A673 (cell line): ENCODE results near the gene IFFO2. TPM values are rescaled to one million over a fixed set of nuclear protein-coding genes. Genes with fewer than 3 reads are reported as not detected.

Experiments used
- BruUV-seq: library from RNA; stranded (reverse); fragments of 400-500 nt; replicated peaks from 2 replicates; lab custom pipeline; 2021; lab: Mats Ljungman, UMichigan
- CTCF ChIA-PET: fragments of 300-600 bp; sonication (Branson Sonifier 250); formaldehyde crosslinking; loops from one replicate; lab custom pipeline; 2022; ENCODE audit warnings: antibody characterized with exemption; lab: Charles Lee
- POLR2A ChIA-PET: fragments of 300-600 bp; sonication (Branson Sonifier 250); formaldehyde crosslinking; loops from one replicate; lab custom pipeline; 2022; ENCODE audit warnings: antibody characterized with exemption; ENCODE audit not compliant: low non-redundant PET; lab: Charles Lee
- DNase-seq: peaks from one replicate; pipeline ENCODE4 v3.0.0-alpha.2; 2015; ENCODE audit warnings: low spot score
- H3K27ac ChIP-seq: fragments of 200-600 bp; sonication (generic); 2 replicates; pipeline ENCODE4 v1.5.1; 2016; ENCODE audit warnings: mixed run types, low read depth, mild to moderate bottlenecking, mixed read lengths, antibody characterized with exemption, low read length; ENCODE audit not compliant: poor library complexity, severe bottlenecking
- H3K27me3 ChIP-seq: fragments of 200-600 bp; sonication (generic); replicated peaks from 2 replicates; pipeline ENCODE4 v1.6.1; 2017; ENCODE audit warnings: mixed run types, low read depth, mild to moderate bottlenecking, mixed read lengths, antibody characterized with exemption, low read length; ENCODE audit not compliant: insufficient read depth, poor library complexity
- H3K36me3 ChIP-seq: fragments of 200-600 bp; sonication (generic); 2 replicates; pipeline ENCODE4 v1.6.1; 2016; ENCODE audit warnings: mixed run types, mild to moderate bottlenecking, mixed read lengths, antibody characterized with exemption, low read length; ENCODE audit not compliant: insufficient read depth, poor library complexity, severe bottlenecking
- H3K4me1 ChIP-seq: fragments of 200-600 bp; sonication (generic); 2 replicates; pipeline ENCODE4 v1.6.1; 2017; ENCODE audit warnings: mixed run types, mild to moderate bottlenecking, mixed read lengths, antibody characterized with exemption, low read length; ENCODE audit not compliant: insufficient read depth, poor library complexity, severe bottlenecking
- H3K4me3 ChIP-seq: fragments of 200-600 bp; sonication (generic); 2 replicates; pipeline ENCODE4 v1.5.1; 2016; ENCODE audit warnings: low read depth, mixed run types, mild to moderate bottlenecking, mixed read lengths, low read length; ENCODE audit not compliant: poor library complexity, severe bottlenecking
- H3K9me3 ChIP-seq: fragments of 200-600 bp; sonication (generic); 2 replicates; pipeline ENCODE4 v1.6.1; 2016; ENCODE audit warnings: mixed run types, low read depth, mild to moderate bottlenecking, mixed read lengths, antibody characterized with exemption, low read length; ENCODE audit not compliant: poor library complexity, severe bottlenecking
- EZH2 ChIP-seq: fragments of 200-600 bp; sonication (generic); IDR thresholded peaks from 2 replicates; pipeline ENCODE4 v1.6.1; 2017; ENCODE audit warnings: borderline replicate concordance, low read depth, mild to moderate bottlenecking, mixed read lengths, antibody characterized with exemption, low read length; ENCODE audit not compliant: poor library complexity, severe bottlenecking
- intact Hi-C: fragments of 100-400 bp; cut with micrococcal nuclease; formaldehyde crosslinking; loops from one replicate; pipeline ENCODE4 v1.10.0; 2022; ENCODE audit not compliant: unreplicated experiment
- total RNA-seq: library from RNA; stranded (reverse); gene quantifications from 2 replicates; pipeline ENCODE4 v1.2.3, GENCODE V29; 2021
- TF ChIP-seq, protein P1 (sequence below): fragments of 300-800, 200-600 bp; sonication (generic); conservative IDR thresholded peaks from 2 replicates; pipeline ENCODE4 v1.5.1; 2017; ENCODE audit warnings: low read depth, mild to moderate bottlenecking, antibody characterized with exemption, low read length, moderate library complexity, mixed read lengths

Gene IFFO2
- total RNA-seq, 1 experiment from 2014 or later: 13.3 TPM

DNA sequence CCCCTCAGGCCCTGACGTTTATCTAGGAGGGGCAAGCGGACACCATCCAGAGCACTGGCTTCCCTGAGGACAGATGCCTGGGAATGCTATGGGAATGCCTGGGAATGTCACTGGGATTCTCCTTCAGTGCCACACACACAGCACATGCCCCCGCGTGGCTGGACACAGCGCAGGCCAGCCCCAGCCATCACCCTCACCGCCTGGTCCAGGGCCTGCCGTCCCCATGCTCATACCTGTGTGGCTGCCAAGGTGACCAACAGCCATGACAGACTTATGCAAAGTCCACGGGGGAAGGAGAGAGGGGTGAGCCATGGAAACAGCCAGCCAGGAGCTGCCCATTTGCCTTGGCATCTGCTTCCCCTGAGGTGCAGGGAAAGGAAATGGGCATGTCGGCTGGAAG lies 91.3 kb downstream of the IFFO2 start:
- no peak for TF ChIP-seq EZH2
- TF ChIP-seq, protein P1, sequence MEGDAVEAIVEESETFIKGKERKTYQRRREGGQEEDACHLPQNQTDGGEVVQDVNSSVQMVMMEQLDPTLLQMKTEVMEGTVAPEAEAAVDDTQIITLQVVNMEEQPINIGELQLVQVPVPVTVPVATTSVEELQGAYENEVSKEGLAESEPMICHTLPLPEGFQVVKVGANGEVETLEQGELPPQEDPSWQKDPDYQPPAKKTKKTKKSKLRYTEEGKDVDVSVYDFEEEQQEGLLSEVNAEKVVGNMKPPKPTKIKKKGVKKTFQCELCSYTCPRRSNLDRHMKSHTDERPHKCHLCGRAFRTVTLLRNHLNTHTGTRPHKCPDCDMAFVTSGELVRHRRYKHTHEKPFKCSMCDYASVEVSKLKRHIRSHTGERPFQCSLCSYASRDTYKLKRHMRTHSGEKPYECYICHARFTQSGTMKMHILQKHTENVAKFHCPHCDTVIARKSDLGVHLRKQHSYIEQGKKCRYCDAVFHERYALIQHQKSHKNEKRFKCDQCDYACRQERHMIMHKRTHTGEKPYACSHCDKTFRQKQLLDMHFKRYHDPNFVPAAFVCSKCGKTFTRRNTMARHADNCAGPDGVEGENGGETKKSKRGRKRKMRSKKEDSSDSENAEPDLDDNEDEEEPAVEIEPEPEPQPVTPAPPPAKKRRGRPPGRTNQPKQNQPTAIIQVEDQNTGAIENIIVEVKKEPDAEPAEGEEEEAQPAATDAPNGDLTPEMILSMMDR: no peak
- ChIA-PET POLR2A (no interaction called here), CTCF (no interaction called here)
- no peak for DNase-seq
- no peaks in the 10 kb centered on the region for H3K27me3 ChIP-seq
- no peak overlapping the region for H3K4me3 ChIP-seq
- H3K9me3 ChIP-seq: no peaks in the 10 kb centered on the region
- H3K36me3 ChIP-seq: no peaks in the 10 kb centered on the region
- no peaks in the 10 kb centered on the region for H3K4me1 ChIP-seq
- intact Hi-C loops: no loop called here
- no peak overlapping the region for H3K27ac ChIP-seq
- BruUV-seq: no TSS peak

DNA sequence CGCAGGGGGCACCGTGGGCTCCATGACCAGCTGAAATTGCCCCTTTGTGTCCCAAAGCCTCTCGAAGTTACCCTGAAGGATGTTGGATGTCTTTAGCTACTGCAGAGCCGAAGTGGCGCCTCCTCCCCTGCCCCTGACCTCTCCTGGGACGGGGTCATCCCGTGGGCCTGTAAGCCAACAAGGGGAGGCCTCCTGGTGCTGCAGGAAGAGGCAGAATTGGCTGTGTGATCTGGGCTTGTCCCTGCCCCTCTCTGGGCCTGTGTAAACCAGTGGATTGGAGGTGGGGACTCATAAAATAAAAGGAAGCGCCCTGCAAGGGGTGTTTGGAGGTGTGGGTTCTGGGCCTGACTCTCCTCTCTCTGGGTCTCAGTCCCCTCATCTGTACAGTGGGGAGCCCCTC lies 94.9 kb downstream of the IFFO2 start:
- no peak overlapping the region for H3K27ac ChIP-seq
- H3K4me1 ChIP-seq: no peaks in the 10 kb centered on the region
- H3K27me3 ChIP-seq: no peaks in the 10 kb centered on the region
- DNase-seq: no peak
- no peaks in the 10 kb centered on the region for H3K9me3 ChIP-seq
- no peak overlapping the region for H3K4me3 ChIP-seq
- TF ChIP-seq, protein P1: no peak
- no peak for TF ChIP-seq EZH2
- intact Hi-C loops: no loop called here
- BruUV-seq: no TSS peak
- POLR2A ChIA-PET: no interaction called here
- CTCF ChIA-PET: no interaction called here
- H3K36me3 ChIP-seq: no peaks in the 10 kb centered on the region

DNA sequence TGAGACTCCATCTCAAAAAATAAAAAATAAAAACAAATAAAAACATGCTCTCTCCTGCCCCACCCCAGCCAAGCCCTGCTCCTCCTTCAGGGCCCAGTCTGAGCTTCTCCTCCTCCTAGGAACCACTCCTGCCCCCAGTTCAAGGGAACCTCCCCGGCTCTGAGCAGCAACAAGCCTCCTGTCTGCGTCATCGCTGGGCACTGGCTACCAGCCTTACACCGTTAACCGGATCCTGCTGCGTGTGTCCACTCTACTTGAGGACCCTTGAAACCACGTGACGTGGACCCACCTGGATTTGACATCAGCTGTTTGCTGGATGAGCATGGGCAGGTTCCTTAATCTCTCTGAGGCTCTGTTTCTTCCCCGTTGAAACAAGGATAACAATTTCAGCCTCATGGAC lies 95.4 kb downstream of the IFFO2 start:
- BruUV-seq: no TSS peak
- intact Hi-C loops: no loop called here
- ChIA-PET CTCF (no interaction called here), POLR2A (no interaction called here)
- Histone ChIP-seq H3K4me3 (no peak overlapping the region), H3K27ac (no peak overlapping the region), H3K27me3 (no peaks in the 10 kb centered on the region), H3K36me3 (no peaks in the 10 kb centered on the region), H3K4me1 (no peaks in the 10 kb centered on the region), H3K9me3 (no peaks in the 10 kb centered on the region)
- DNase-seq: no peak
- TF ChIP-seq, protein P1: no peak
- TF ChIP-seq EZH2: no peak
